ENCODE data around the gene TAPBP. TPM values are rescaled to one million over a fixed set of nuclear protein-coding genes. Genes with fewer than 3 reads are reported as not detected.
"Not testable (repeated sequence)": the region's sequence is repeated elsewhere in the genome, so short reads cannot be mapped to it uniquely, and the experiment has no call there.

TAPBP gene
- total RNA-seq = 10 to 100 TPM; 71.2 to 91.8 (median 89.7) TPM

GRCh38 chr6:33313709-33314514 lies at the start of gene TAPBP:
Gene TAPBP, minus strand, starts transcription at chr6:33314078. Its CDS starts 37 bp downstream, at chr6:33314041.
- Histone ChIP-seq H3K9me3 (no peaks in the 10 kb centered on the region), H3K36me3 (peaks cover 0 to 29% (median 4%) of the 10 kb centered on the region in 3 donors), H3K4me3 (peak within 1 kb of the TSS; percentile 68 to 88 (median 78)), H3K27ac (peak within 1 kb of the TSS; percentile 85 to 98 (median 95)), H3K27me3 (no peaks in the 10 kb centered on the region), H3K4me1 (peaks cover 0 to 62% (median 33%) of the 10 kb centered on the region in 4 donors)
- DNase-seq (ENCODE audit: low spot score in 2 of 2) = peak; percentile 36 to 40
- TF ChIP-seq CTCF (IDR thresholded peaks at IDR 0.05) = no peak
- peak; percentile 28 to 49 for TF ChIP-seq POLR2A (IDR thresholded peaks at IDR 0.05)
- peak in 1 of 2 donors; percentile 75 for TF ChIP-seq EP300 (IDR thresholded peaks at IDR 0.05)
- 0 to 1% methylated on average over 36 to 46 of the region's 47 CpGs for WGBS, 2 donors

GRCh38 chr6:33363486-33363885 lies 49.6 kb upstream of the TAPBP start:
- 76 to 80% methylated on average over 12 of the region's 12 CpGs for WGBS, 2 donors
- DNase-seq (ENCODE audit: low spot score in 2 of 2); H3K4me3 ChIP-seq; H3K9me3 ChIP-seq; H3K36me3 ChIP-seq; H3K27me3 ChIP-seq; H3K27ac ChIP-seq; H3K4me1 ChIP-seq: not testable (repeated sequence)

GRCh38 chr6:33359331-33359730 lies 45.5 kb upstream of the TAPBP start:
- Histone ChIP-seq H3K27ac (no peak overlapping the region), H3K4me1 (no peaks in the 10 kb centered on the region), H3K27me3 (no peaks in the 10 kb centered on the region), H3K36me3 (no peaks in the 10 kb centered on the region), H3K9me3 (no peaks in the 10 kb centered on the region), H3K4me3 (no peak overlapping the region)
- DNase-seq (ENCODE audit: low spot score in 2 of 2) = no peak
- TF ChIP-seq CTCF (IDR thresholded peaks at IDR 0.05) (no peak), POLR2A (IDR thresholded peaks at IDR 0.05) (no peak), EP300 (IDR thresholded peaks at IDR 0.05) (no peak)

GRCh38 chr6:33357160-33357871 lies 43.4 kb upstream of the TAPBP start:
- not testable (repeated sequence) for H3K4me1 ChIP-seq; H3K4me3 ChIP-seq; H3K27ac ChIP-seq; H3K36me3 ChIP-seq; H3K27me3 ChIP-seq; H3K9me3 ChIP-seq; DNase-seq (ENCODE audit: low spot score in 2 of 2)
- 63 to 66% methylated on average over 13 of the region's 13 CpGs for WGBS, 2 donors

- TF ChIP-seq EP300 (IDR thresholded peaks at IDR 0.05) (no peak), POLR2A (IDR thresholded peaks at IDR 0.05) (no peak), CTCF (IDR thresholded peaks at IDR 0.05) (no peak)
- Histone ChIP-seq H3K27me3 (no peaks in the 10 kb centered on the region), H3K9me3 (no peaks in the 10 kb centered on the region), H3K4me1 (no peaks in the 10 kb centered on the region), H3K27ac (no peak overlapping the region), H3K36me3 (no peaks in the 10 kb centered on the region), H3K4me3 (no peak overlapping the region)
- 76 to 83% methylated on average over 3 of the region's 3 CpGs for WGBS, 2 donors
- no peak for DNase-seq (ENCODE audit: low spot score in 2 of 2)
Measured at GRCh38 chr6:33356295-33356694, 42.4 kb upstream of the TAPBP start.

GRCh38 chr6:33355860-33356259 lies 42.0 kb upstream of the TAPBP start:
- WGBS, 2 donors = 87 to 88% methylated on average over 6 of the region's 6 CpGs
- not testable (repeated sequence) for H3K4me3 ChIP-seq; H3K27me3 ChIP-seq; H3K36me3 ChIP-seq; H3K27ac ChIP-seq; H3K9me3 ChIP-seq; H3K4me1 ChIP-seq; DNase-seq (ENCODE audit: low spot score in 2 of 2)

Data from tibial nerve (tissue), 4 donors.